KG1 (cell line): ENCODE results near the gene CLMN.
"Not testable (repeated sequence)": the region's sequence is repeated elsewhere in the genome, so short reads cannot be mapped to it uniquely, and the experiment has no call there.

ENCODE experiments used
- DNase-seq: peaks from one replicate; lab custom pipeline; 2025; lab: John Stamatoyannopoulos, UW

The CLMN gene

DNA sequence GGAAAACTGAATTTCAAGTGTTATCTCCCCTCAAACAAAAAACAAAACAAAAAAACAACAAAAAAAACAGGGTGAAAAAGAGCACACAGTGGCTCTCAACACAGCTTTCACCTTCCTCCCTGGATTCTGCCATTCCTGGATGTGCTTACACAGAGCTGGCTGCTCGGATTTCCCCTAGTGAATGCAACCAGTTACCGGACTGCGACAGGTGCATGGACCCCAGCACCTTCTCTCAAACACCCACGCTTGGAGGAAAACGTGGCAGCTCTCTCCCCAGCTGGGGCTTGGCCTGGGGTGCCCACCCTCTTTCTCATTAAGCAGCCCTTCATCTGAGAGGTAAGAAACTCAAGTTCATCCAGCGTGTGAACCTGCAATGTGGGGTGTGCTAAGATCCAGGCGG is 128.9 kb downstream of the CLMN start:
- no peak for DNase-seq

DNA sequence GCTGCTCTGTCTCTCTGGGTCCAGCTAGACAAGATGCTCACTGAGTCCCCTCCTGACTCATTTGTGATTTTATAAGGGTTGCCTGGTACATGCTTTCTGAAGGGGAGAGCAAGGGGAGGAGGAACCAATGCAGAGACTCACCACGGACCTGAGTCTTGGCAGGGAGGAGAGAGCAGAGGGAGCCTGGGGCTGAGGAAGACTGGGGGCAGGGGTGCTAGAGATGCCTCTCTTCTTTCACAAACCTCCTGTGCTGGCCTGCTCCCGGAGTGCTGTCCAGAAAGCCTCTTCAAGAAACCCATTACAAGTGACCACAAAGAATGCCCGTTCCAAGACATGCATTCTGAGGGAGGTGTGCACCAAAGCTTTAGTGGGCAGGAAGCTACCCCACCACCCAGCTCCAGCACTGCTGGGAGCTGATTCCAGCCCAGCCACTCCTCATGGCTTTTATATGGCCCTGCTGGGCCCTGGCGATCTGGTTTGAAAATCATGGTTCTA is 129.3 kb downstream of the CLMN start:
- DNase-seq = no peak

DNA sequence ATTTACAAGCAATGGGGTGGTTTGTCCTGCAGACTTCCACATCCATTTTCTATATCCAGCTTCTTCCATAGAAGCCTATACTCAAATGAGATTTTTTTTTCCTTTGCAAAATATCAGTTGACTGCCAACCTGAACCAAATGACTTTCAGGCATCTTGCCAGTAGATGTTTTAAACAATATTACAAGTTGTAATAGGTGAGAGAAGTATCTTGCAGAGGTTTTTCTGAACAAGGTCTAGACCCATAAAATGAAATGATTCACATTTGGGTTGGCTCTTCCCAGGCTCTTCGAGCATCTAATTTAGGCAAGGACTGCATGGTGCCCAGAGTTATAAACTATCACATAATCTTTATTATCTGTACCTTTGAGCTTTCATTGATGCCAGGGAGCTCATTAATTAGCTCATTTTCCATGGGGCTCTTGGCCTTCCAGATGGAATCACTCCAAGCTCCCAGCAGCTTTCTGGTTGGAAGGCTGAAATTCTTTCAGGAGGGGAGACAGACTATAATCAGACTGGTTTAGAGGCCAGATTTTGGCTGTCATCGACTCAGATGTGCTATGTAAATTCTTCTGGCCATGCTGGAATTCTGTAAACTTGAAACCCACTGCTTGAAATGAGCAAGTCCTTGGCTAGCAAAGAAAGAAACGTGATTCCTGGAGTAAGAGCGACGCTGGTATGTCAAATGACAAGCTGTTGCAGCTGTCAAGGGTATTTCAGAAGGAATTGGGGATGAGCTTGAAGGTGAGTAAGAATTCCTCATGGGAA is 130.2 kb downstream of the CLMN start:
- DNase-seq = no peak

DNA sequence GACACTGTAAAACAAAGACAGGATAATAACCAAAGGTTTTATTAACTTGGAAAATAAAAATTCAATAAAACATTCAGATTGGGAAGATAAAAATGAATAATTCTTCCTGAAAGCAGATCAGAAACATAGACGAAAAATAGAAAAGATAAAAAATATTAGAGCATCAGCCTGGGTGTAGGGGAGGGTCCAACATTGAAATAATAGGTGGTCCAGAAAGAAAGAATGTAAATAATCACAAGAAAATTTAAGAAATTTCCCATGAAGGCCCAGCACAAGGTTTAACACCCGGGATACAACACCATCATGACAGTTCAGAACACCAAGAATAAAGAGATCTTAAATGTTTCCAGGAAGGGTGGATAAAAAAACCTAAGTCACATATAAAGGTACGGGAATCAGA is 131.3 kb downstream of the CLMN start:
- no peak for DNase-seq

DNA sequence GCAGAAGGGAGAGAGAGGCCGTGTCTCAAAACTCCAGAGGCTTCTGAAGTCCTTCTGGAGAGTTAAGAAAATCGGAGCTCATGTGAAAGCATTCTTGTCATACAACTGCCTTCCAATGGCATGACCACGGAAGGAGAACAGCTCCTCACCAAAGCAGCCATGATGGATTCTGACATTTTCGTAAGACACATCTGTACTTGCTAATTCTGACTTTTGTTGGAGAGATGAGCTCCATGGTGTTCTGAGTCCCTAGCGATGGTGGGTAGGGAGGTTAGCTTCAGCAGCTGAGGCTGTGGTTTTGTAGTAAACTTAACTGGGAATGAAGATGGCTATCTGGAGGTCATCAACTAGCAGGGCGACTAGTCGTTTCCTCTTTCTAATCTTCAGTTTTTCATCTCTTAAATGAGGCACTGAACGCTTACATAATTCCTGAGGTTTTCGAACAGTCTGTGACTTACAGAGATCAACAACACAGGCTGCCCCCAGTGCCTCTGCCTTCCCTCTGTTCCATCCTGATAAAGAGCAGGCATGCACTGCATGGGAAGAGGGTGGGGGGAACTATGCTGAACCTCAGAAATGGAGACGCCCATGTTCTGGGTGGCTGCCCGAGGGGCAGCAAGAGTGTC is 133.8 kb downstream of the CLMN start:
- DNase-seq = peak; percentile 20

DNA sequence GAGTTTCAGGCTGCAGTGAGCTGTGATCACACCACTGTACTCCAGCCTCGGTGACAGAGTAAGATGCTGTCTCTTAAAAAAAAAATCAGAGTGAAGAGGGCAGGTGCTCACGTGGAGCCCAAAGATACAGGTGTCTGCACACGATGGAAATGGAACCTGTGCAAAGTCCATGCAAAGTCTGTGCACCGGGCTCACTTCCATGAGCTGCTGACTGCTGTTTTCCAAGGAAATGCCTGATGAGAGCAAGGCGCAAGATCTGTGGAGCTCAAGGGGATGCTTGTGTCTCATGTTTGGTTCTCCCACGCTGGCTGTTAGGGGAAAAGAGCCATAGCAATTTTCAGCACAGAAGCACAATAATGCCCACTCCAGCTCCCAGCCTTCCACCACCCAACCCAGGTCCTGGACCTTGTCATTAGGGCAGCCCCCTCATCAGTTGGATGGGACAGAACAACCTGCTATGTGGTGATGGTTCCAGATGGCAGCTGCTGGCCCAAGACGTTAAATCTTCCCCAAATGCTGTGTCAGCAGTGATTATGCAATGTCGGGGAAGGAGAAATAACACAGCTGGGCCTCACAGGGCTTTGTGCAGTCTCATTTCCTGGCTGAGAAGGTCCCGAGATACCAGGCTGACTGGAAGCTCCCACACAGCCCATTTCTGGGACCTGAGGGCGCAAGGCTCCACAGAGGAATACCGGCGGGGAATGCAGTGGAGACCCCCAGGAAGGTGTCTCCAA is 134.5 kb downstream of the CLMN start:
- DNase-seq = no peak

DNA sequence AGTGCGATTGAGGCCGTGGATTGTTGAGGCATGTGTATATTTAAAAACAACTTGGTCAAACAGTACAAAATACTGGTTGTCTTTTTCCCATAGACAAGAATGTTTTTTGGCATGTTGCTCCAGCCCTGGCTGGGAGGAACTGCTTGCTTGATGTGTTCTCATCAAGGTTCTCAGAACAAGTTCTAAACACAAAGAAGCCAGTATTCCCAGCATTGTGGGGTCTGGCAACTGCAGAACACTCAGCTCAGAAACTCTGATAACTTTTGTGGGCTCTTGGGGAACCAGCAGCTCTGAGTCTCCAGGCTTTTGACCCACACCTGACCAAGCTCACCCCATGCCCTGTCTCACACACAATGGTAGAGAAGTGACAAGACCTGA is 135.3 kb downstream of the CLMN start:
- DNase-seq = no peak

DNA sequence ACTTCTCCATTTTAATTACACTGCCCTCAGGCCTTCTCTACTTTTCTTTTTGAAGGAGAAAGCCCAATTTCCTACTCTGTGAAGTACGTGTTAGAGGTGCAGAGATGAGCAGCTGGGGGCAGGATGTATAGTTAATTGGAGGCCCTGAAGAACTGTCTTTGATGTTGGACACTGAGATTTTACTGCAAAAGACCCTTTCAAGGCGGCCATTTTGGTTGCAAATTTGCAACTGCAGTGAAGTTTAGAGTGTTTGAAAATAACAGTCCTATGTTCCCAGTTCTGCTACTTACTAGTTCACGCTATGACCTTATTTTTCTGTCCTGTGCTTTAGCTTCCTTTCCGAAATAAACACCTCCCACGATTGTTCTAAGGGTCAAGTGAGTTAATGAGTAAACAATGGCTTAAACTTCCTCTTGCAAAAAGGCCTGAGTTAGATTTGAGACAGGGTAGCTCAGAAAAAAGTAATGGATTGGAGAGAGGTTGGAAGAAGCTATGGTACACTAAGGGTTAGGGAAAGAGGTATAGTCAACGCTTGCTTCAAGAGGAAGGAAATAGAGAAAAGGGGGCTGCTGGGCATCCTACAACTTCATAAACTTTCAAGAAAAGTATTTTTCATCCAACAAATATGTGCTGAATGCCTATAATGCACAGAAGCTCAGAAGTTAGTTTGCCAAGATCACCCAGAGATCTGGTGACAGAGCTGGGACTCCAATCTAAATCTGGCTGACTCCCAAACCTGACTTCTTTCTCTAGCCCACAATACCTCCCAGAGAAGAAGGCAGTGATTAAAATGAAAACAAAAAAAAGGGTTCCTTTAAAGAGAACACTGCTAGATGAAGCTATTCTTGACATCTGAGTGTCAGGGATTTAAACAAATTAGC is 135.9 kb downstream of the CLMN start:
- DNase-seq = no peak

DNA sequence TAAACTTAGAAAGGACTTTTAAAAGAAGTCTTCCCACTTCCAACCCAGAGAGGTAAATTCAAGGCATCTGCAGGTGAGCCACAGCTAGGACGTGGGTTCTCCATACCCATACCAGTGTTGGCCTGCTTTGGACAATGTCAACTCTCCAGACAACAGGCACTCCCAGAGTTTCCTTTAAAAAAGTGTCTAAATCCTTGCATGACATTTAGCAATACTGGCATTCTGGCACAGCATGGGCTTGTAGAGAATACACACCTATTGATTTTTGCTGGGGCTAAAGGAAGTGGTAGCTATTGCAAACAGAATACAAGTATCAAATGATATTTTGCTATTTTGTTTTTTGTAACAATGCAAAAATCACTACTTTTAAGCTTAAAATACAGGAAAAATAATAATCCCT is 136.6 kb downstream of the CLMN start:
- DNase-seq = no peak

DNA sequence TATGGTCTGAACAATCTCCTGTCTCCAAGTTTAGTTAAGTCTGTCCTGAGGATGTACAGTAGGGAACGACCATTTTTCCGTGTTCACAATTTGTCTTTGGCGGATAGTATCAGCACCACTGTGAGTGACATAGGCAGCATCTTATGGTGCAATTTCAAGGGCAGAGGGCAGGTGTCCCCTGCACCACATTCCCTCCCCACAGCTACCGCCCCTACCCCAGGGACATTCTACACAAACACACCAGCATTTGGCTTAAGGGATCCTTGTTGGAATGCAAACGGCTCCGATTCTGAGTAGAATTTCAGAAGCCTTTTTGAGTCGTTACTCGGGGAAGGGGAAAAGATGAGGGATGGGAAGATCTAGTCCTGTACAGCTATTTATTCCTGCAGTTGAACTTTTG is 137.3 kb downstream of the CLMN start:
- DNase-seq = no peak

DNA sequence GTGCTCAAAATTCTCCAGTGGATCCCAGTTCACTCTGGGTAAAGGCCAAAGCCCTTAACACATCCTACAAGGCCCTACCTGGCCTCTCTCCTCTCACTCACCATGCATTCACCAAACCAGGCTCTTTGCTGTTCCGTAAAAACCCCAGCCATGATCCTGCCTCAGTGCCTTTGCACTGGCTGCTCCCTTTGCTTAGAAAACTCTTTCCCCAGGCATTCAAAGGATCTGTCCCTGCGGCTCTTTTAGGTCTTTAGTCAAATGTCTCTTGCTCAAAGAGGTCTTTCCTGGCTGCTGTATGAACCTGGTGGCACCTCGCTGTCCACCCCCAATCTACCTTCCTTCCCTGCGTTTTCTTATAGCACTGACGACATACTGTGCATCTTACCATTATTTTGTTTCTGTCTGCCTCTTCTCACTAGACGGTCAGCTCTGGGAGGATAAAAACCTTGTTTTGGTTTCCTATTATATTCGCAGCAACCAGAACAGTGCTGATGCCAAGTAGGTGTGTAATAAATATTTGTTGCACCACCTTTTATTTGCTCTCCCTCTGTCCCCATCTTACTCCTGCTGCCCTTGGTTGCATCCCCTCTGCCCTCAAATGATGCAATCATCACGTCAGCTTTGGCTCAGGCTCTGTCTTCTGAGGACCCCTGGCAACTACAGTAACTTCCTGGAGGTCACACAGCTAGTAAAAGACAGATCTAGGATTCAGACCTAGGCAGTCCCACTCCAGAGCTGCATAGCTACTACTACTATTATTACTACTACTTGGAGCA is 138.6 kb downstream of the CLMN start:
- DNase-seq = no peak

DNA sequence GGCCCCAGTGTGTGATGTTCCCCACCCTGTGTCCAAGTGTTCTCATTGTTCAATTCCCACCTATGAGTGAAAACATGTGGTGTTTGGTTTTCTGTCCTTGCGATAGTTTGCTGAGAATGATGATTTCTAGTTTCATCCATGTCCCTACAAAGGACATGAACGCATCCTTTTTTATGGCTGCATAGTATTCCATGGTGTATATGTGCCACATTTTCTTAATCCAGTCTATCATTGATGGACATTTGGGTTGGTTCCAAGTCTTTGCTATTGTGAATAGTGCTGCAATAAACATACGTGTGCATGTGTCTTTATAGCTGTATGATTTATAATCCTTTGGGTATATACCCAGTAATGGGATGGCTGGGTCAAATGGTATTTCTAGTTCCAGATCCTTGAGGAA is 144.0 kb downstream of the CLMN start:
- DNase-seq = not testable (repeated sequence)

DNA sequence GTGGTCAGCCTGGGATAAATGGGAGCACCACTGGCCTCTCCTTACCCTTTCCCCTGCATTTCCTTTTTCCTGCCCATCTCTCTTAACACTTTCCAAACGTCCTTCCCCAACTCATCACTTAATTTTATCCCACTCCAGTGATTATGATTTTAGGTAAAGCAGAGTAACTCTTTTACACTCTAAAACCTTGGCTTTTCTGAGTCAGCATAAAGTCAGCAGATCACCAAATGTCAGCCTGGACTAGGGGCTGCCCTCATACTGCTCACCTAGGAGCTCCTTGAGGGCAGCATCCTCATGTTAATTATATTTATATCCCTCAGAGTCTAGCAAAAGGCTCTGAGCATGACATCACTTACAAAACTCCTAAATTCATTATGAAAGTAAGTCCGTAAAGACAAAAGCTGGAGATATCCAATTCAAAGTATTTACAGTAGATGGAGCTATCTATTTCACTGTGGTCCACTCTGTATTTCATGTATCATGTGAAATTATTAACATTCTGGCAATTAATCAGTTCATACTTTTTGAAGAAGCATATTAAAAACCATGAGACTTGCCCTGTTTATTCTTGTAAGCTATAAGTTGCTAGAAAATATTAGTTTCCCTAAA is 145.4 kb downstream of the CLMN start:
- no peak for DNase-seq

DNA sequence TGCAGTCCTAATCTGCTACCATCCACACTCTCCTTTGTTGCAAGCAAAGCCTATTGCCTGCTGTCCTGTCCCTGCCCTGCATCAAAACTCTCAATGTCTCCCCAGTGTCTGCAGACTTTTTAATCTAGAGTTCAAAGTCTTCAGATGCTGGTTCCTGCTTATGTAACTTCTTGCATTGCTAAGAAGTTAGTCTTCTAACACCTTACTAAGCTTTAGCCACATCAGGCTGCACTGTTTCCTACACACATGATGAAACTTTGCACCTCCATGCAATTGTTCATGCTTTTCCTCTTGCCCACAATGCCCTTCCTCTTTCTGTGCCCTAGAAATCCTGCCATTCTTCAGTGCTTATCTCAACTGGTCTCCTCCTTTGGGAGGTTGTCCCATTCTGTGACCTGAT is 146.2 kb downstream of the CLMN start:
- no peak for DNase-seq

DNA sequence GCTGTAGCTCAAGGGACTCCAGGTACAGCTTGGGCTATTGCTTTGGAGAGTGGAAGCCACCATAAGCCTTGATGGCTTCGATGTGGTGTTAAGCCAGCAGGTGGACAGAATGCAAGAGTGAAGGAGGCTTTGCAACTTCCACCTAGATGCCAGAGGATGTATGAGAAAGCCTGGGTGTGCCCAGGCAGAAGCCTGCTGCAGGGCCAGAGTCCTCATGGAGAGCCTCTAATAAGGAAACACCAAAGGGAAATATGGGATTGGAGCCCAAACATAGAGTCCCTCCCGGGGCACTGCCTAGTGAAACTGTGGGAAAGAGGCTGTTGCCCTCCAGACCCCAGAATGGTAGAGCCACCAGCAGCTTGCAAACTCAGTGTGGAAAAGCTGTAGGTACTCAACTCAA is 152.5 kb downstream of the CLMN start:
- no peak for DNase-seq

DNA sequence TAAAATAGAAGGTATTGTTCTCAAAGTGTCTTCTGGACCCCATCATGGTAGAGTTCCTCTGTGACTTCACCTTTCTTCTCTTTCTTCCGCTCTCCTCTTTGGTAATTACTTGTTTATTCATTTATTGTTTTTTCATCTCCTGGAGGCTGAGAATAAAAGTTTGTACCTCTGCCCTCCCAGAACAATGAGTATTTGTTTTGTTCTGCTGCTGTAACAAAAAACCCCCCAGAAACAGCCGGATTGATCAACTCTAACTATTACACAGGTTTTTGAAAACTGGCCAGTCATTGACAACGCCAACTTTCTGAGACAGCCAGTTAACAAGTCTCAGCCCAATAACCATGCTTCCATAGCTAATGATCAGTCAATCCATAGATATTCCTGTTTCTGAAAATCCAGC is 154.2 kb downstream of the CLMN start:
- no peak for DNase-seq

DNA sequence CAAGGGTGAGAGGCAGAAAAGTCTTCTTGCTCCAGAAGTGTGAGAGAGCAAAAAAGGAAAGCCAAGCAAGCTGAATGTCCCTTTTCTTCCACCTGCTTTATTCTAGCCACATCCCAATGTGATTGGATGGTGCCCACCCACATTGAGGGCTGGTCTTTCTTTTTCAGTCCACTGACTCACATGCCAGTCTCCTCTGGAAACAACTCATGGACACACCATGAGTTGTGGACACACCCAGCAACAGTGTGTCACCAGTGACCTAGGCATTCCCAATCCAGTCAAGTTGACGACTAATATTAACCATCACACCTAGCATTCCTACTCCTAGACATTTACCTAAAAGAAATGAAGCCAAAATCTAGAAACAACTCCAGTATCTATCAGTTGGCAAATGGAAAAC is 155.2 kb downstream of the CLMN start:
- DNase-seq = no peak

DNA sequence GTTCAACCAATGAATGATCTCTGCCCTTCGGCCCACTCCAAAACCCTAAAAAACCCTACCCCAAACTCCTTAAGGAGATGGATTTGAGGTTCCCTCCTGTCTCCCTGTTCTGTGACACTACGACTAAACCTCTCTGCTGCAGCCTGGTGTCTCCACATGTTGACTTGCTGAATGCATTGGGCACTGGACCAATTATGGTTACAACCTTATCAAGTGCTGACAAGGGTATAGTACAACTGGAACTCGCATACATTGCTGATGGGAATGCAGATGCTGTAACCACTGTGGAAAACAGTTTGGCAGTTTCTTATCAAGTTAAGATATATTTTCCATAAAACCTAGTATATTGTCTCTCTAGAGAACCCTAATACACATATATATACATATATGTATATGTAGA is 156.0 kb downstream of the CLMN start:
- DNase-seq = no peak

DNA sequence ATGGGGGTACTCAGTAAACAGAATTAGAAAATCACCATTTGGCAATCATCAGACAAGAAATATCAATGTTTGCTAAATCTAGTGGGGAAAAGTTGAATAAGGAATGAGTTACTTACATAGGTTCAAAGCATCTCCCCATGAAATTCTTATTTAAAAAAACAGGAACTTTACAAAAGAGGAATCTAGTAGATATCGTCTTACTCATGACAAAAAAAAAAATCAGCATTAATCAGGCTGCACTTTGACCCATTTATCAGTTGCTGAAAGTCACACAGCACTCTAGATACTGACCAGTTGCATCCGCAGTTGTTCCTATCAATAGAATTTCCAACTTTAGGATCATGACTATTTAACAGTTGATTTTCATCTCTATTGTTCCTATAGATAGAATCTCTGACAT is 156.6 kb downstream of the CLMN start:
- no peak for DNase-seq

DNA sequence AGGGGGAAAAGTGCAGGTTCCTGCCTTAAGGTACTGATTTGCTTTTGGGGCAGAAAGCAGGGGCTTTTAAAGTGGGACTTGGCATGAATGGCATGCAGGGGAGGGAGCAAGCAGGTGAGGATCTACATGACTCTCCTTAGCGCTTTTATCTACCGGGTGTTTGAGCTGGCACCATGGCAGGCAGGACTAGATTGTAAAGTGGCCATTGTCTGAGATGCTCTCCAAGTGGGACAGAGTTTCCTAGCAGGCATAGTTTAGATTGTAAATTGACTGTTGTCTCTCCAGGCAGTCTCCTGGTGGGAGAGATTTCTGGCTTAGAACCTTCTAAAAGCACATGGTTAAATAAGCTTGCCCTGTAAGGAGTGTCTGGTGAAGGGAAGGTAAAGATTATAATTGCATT is 157.1 kb downstream of the CLMN start:
- DNase-seq = no peak
